ENCODE results near the gene PQBP1. TPM values are rescaled to one million over a fixed set of nuclear protein-coding genes. Genes with fewer than 3 reads are reported as not detected.

Gene PQBP1
- total and polyA plus RNA-seq, 2 experiments from 2014 or later: 33.8 to 82.9 TPM

DNA sequence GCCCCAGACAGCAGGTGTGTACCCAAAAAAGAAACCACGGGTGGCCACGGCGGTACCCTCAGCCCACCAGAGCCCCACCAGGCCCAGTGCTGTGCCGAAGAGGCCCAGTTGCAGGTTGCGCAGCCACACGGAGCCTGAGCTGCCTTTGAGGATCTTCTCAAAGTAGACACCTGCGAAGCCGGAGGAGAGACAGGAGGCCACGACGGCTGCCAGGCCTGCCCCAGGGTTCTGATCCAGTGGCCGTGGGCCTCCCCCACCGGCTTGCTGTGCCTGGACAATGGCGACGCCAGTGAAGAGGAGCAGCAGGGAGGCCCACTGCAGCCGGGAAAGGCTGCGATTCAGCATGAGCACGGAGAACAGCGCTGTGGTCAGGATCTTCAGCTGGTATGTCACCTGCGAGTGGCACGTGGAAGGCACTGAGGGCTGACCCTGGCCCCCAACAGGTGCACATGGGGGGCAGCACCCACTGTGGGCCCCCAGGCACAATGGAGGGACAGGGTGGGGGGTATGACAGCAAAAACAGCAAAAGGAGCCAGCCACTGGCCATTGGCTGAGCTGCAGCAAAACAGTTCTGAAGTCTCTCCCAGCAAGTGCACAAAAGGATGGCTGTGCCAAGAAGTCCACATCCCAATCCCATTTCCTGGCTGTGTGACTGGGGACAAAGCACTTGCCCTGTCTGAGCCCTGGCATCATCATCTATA is 7.5 kb downstream of the PQBP1 start:
- Histone ChIP-seq H3K9me3 (ENCODE audit: low read depth) (no peaks in the 10 kb centered on the region), H3K36me3 (replicated peaks; ENCODE audit: insufficient read depth, low read depth) (no peaks in the 10 kb centered on the region), H2AFZ (no peak overlapping the region), H3K9me2 (replicated peaks; ENCODE audit: insufficient read depth) (no peaks in the 10 kb centered on the region), H3K27me3 (no peaks in the 10 kb centered on the region), H4K20me1 (ENCODE audit: insufficient read depth, poor library complexity, severe bottlenecking) (no peaks in the 10 kb centered on the region), H3K4me2 (no peak overlapping the region), H3K27ac (no peak overlapping the region), H3K4me3 (no peak overlapping the region), H3K4me1 (ENCODE audit: insufficient read depth) (no peaks in the 10 kb centered on the region), H3K79me2 (peaks cover 21% of the 10 kb centered on the region)
- no peak for DNase-seq (ENCODE audit: low spot score)
- TF ChIP-seq EZH2 (IDR thresholded peaks at IDR 0.05; ENCODE audit: borderline replicate concordance) (no peak), EZH2phosphoT487 (IDR thresholded peaks at IDR 0.05; ENCODE audit: low read depth, severe bottlenecking, unreplicated experiment) (no peak)
- TF ChIP-seq, protein P1, sequence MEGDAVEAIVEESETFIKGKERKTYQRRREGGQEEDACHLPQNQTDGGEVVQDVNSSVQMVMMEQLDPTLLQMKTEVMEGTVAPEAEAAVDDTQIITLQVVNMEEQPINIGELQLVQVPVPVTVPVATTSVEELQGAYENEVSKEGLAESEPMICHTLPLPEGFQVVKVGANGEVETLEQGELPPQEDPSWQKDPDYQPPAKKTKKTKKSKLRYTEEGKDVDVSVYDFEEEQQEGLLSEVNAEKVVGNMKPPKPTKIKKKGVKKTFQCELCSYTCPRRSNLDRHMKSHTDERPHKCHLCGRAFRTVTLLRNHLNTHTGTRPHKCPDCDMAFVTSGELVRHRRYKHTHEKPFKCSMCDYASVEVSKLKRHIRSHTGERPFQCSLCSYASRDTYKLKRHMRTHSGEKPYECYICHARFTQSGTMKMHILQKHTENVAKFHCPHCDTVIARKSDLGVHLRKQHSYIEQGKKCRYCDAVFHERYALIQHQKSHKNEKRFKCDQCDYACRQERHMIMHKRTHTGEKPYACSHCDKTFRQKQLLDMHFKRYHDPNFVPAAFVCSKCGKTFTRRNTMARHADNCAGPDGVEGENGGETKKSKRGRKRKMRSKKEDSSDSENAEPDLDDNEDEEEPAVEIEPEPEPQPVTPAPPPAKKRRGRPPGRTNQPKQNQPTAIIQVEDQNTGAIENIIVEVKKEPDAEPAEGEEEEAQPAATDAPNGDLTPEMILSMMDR (IDR thresholded peaks at IDR 0.05; ENCODE audit: poor library complexity): no peak
- WGBS (ENCODE audit: low lambda C conversion rate, missing lambda C conversion rate): 94% methylated on average over 20 of the region's 20 CpGs

DNA sequence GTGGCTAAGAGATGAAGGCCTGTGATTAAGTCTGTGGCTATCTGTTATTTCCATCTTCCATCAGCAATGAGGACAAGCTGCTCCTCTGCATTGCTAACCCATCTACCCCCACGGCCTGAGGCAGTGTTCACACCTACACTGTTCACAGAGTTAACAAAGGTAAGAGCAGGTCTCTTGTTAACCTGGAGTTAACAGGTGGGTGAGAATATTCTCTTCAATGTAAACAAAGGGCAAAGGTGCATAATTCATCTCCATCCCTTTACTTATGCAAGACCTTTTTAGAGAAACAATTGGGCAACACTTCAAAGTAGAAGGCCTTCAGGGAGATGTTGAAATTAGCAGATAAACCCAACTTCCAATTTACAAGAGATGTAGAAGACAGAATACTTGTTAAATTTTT is 10.9 kb downstream of the PQBP1 start:
- H4K20me1 ChIP-seq (ENCODE audit: insufficient read depth, poor library complexity, severe bottlenecking): no peaks in the 10 kb centered on the region
- TF ChIP-seq, protein P1 (IDR thresholded peaks at IDR 0.05; ENCODE audit: poor library complexity): no peak
- no peak for TF ChIP-seq EZH2phosphoT487 (IDR thresholded peaks at IDR 0.05; ENCODE audit: low read depth, severe bottlenecking, unreplicated experiment)
- no peak for TF ChIP-seq EZH2 (IDR thresholded peaks at IDR 0.05; ENCODE audit: borderline replicate concordance)
- H3K79me2 ChIP-seq: peaks cover 26% of the 10 kb centered on the region
- no peak overlapping the region for H3K4me2 ChIP-seq
- no peaks in the 10 kb centered on the region for H3K27me3 ChIP-seq
- no peaks in the 10 kb centered on the region for H3K36me3 ChIP-seq (replicated peaks; ENCODE audit: insufficient read depth, low read depth)
- no peaks in the 10 kb centered on the region for H3K4me1 ChIP-seq (ENCODE audit: insufficient read depth)
- no peaks in the 10 kb centered on the region for H3K9me2 ChIP-seq (replicated peaks; ENCODE audit: insufficient read depth)
- H3K9me3 ChIP-seq (ENCODE audit: low read depth): no peaks in the 10 kb centered on the region
- DNase-seq (ENCODE audit: low spot score): no peak
- H2AFZ ChIP-seq: no peak overlapping the region
- no peak overlapping the region for H3K27ac ChIP-seq
- H3K4me3 ChIP-seq: no peak overlapping the region
- 57% methylated on average over 1 of the region's 1 CpG for WGBS (ENCODE audit: low lambda C conversion rate, missing lambda C conversion rate)

DNA sequence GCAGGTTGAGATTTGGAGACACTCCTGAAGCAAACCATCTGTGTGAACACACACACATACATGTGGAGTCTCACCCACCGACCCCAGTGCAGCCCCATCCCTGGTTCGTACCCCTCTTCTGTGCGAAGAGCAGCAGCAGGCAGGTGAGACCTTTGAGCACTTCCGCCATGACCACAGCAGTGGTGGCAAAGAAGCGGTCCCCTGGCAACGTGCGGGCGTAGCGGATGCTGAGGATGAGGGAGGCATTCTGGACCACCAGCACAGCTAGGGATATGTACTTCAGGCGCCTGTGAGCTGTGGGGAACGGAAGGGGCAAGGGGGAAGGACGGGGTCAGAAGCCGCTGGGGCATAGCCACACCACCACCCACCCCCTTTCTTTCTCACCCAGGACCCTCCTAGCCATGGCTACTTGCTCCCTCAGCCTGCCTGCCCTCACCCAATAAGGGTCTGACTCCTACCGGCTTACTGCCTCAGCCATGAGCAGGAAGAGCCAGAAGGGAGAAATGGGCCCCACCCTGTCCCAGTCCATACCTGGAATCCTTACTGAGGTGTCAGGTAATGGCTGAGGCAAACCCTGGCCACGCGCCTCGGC is 12.1 kb downstream of the PQBP1 start:
- peak overlapping the region; percentile 86 for H3K4me2 ChIP-seq
- H3K4me3 ChIP-seq: no peak overlapping the region
- no peaks in the 10 kb centered on the region for H3K9me3 ChIP-seq (ENCODE audit: low read depth)
- DNase-seq (ENCODE audit: low spot score): no peak
- H3K4me1 ChIP-seq (ENCODE audit: insufficient read depth): no peaks in the 10 kb centered on the region
- no peak for TF ChIP-seq EZH2phosphoT487 (IDR thresholded peaks at IDR 0.05; ENCODE audit: low read depth, severe bottlenecking, unreplicated experiment)
- TF ChIP-seq, protein P1 (IDR thresholded peaks at IDR 0.05; ENCODE audit: poor library complexity): no peak
- TF ChIP-seq EZH2 (IDR thresholded peaks at IDR 0.05; ENCODE audit: borderline replicate concordance): no peak
- 95% methylated on average over 14 of the region's 17 CpGs for WGBS (ENCODE audit: low lambda C conversion rate, missing lambda C conversion rate)
- H3K9me2 ChIP-seq (replicated peaks; ENCODE audit: insufficient read depth): no peaks in the 10 kb centered on the region
- peaks cover 26% of the 10 kb centered on the region for H3K79me2 ChIP-seq
- no peak overlapping the region for H2AFZ ChIP-seq
- H3K27me3 ChIP-seq: no peaks in the 10 kb centered on the region
- no peak overlapping the region for H3K27ac ChIP-seq
- no peaks in the 10 kb centered on the region for H3K36me3 ChIP-seq (replicated peaks; ENCODE audit: insufficient read depth, low read depth)
- H4K20me1 ChIP-seq (ENCODE audit: insufficient read depth, poor library complexity, severe bottlenecking): no peaks in the 10 kb centered on the region
